ENCODE results near the gene RHPN2. TPM values are rescaled to one million over a fixed set of nuclear protein-coding genes. Genes with fewer than 3 reads are reported as not detected.

RHPN2 gene
- total and polyA plus RNA-seq, 2 experiments from 2014 or later: 15.7 to 29.6 TPM

DNA sequence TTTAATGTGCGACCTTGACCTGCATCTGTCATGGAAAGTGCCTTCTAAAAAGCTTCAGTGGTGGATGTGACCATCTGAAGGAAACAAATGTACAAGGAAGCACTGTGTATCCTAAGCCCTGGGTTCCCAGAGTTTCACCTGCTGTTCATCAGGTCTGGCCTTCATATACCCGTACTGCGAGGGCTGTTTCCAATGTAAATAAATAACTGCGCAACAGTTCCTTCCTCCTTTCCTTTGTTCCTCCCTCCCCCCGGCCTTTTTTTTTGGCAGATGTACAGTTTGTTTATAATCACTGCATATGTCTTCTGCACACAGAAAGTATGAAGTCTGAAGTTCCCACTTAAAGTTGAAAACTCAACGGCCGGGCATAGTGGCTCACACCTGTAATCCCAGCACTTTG is 87.4 kb downstream of the RHPN2 start:
- Histone ChIP-seq H3K4me2 (no peak overlapping the region), H2AFZ (no peak overlapping the region), H4K20me1 (replicated peaks; ENCODE audit: insufficient read depth) (no peaks in the 10 kb centered on the region), H3F3A (replicated peaks; ENCODE audit: low read depth) (0 out of 2 replicates have a peak, but pooled peaks cover 4% of the 10 kb centered on the region), H3K9me2 (ENCODE audit: insufficient read depth) (no peaks in the 10 kb centered on the region), H3K4me3 (no peak overlapping the region), H3K79me2 (replicated peaks; ENCODE audit: insufficient read depth) (no peaks in the 10 kb centered on the region), H3K27me3 (ENCODE audit: insufficient read depth) (no peaks in the 10 kb centered on the region), H3K27ac (ENCODE audit: low read depth) (no peak overlapping the region), H3K36me3 (ENCODE audit: insufficient read depth) (no peaks in the 10 kb centered on the region), H3K4me1 (ENCODE audit: insufficient read depth) (no peaks in the 10 kb centered on the region)
- Mint-ChIP-seq H3K27ac (no peak overlapping the region), H3K27me3 (ENCODE audit: insufficient read depth, low read depth, poor library complexity) (peaks cover 5% of the 10 kb centered on the region), H3K4me1 (no peaks in the 10 kb centered on the region), H3K36me3 (ENCODE audit: low read depth) (peaks cover 38% of the 10 kb centered on the region), H3K9me3 (no peaks in the 10 kb centered on the region), H3K4me3 (no peak overlapping the region)
- DNase-seq (ENCODE audit: low spot score) (no peak), ATAC-seq (no peak)
- TF ChIP-seq CREB1 (CRISPR knock-in tag; IDR thresholded peaks at IDR 0.05; ENCODE audit: low read depth): no peak
- no peak for TF ChIP-seq EZH2phosphoT487 (IDR thresholded peaks at IDR 0.05; ENCODE audit: unreplicated experiment)
- no peak for TF ChIP-seq NANOG (IDR thresholded peaks at IDR 0.05; ENCODE audit: borderline replicate concordance)
- no peak for TF ChIP-seq STAT1 (IDR thresholded peaks at IDR 0.05; ENCODE audit: unreplicated experiment)
- no peak for TF ChIP-seq ZNF114 (CRISPR knock-in tag; IDR thresholded peaks at IDR 0.05)
- TF ChIP-seq ZNF462 (CRISPR knock-in tag; IDR thresholded peaks at IDR 0.05): no peak
- TF ChIP-seq, protein P1, sequence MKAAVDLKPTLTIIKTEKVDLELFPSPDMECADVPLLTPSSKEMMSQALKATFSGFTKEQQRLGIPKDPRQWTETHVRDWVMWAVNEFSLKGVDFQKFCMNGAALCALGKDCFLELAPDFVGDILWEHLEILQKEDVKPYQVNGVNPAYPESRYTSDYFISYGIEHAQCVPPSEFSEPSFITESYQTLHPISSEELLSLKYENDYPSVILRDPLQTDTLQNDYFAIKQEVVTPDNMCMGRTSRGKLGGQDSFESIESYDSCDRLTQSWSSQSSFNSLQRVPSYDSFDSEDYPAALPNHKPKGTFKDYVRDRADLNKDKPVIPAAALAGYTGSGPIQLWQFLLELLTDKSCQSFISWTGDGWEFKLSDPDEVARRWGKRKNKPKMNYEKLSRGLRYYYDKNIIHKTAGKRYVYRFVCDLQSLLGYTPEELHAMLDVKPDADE (IDR thresholded peaks at IDR 0.05): no peak
- TF ChIP-seq EZH2 (IDR thresholded peaks at IDR 0.05; ENCODE audit: low read depth, unreplicated experiment): no peak
- TF ChIP-seq, protein P2, sequence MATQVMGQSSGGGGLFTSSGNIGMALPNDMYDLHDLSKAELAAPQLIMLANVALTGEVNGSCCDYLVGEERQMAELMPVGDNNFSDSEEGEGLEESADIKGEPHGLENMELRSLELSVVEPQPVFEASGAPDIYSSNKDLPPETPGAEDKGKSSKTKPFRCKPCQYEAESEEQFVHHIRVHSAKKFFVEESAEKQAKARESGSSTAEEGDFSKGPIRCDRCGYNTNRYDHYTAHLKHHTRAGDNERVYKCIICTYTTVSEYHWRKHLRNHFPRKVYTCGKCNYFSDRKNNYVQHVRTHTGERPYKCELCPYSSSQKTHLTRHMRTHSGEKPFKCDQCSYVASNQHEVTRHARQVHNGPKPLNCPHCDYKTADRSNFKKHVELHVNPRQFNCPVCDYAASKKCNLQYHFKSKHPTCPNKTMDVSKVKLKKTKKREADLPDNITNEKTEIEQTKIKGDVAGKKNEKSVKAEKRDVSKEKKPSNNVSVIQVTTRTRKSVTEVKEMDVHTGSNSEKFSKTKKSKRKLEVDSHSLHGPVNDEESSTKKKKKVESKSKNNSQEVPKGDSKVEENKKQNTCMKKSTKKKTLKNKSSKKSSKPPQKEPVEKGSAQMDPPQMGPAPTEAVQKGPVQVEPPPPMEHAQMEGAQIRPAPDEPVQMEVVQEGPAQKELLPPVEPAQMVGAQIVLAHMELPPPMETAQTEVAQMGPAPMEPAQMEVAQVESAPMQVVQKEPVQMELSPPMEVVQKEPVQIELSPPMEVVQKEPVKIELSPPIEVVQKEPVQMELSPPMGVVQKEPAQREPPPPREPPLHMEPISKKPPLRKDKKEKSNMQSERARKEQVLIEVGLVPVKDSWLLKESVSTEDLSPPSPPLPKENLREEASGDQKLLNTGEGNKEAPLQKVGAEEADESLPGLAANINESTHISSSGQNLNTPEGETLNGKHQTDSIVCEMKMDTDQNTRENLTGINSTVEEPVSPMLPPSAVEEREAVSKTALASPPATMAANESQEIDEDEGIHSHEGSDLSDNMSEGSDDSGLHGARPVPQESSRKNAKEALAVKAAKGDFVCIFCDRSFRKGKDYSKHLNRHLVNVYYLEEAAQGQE (IDR thresholded peaks at IDR 0.05; ENCODE audit: unreplicated experiment): no peak
